HEK293 (cell line): Measurements from ENCODE around the gene FLCN.

ENCODE experiments used
- CTCF ChIA-PET: fragments of 350-600 bp; formaldehyde crosslinking; extraction: SDS; loops from one replicate; lab custom pipeline; 2021; ENCODE audit warnings: antibody characterized with exemption; lab: Yijun Ruan, JAX
- POLR2A ChIA-PET: fragments of 300-600 bp; formaldehyde crosslinking; extraction: SDS; loops from one replicate; lab custom pipeline; 2020; ENCODE audit warnings: antibody characterized with exemption, inconsistent platforms; lab: Yijun Ruan, JAX
- H3K27ac ChIP-seq: fragments of 200-500 bp; sonication (Bioruptor generic); 2 replicates; pipeline ENCODE4 v1.5.1; 2014; ENCODE audit warnings: low read depth, low read length, control low read depth, inconsistent platforms; ENCODE audit errors: extremely low read depth
- H3K36me3 ChIP-seq, 2 experiments: fragments of 200-500 bp in 1 of 2; sonication (Bioruptor generic) in 1 of 2; 1 replicate in 1 of 2; 2 replicates in 1 of 2; pipeline ENCODE4 v1.5.1; 2014 to 2017; ENCODE audit warnings: inconsistent platforms in 2 of 2, low read length in 2 of 2; ENCODE audit not compliant: control insufficient read depth in 2 of 2, insufficient read depth in 1 of 2
- H3K4me1 ChIP-seq: fragments of 200-500 bp; sonication (Bioruptor generic); 2 replicates; pipeline ENCODE4 v1.5.1; 2014; ENCODE audit warnings: mild to moderate bottlenecking, low read length, inconsistent platforms; ENCODE audit not compliant: control insufficient read depth, insufficient read depth
- H3K4me3 ChIP-seq: 2 replicates; pipeline ENCODE4 v1.5.1; 2011; ENCODE audit warnings: low read depth, mild to moderate bottlenecking, control low read depth, low read length, moderate library complexity
- H3K9me3 ChIP-seq: fragments of 200-500 bp; sonication (Bioruptor generic); 2 replicates; pipeline ENCODE4 v1.5.1; 2014; ENCODE audit warnings: low read depth, low read length, inconsistent platforms; ENCODE audit not compliant: control insufficient read depth, insufficient read depth
- BCL11A ChIP-seq: fragments of 450-650 bp; formaldehyde crosslinking; IDR thresholded peaks from 2 replicates; pipeline ENCODE4 v1.5.1; 2016; ENCODE audit warnings: low read depth, missing biosample characterization, missing genetic modification characterization
- HOXC10 ChIP-seq: sonication (generic); formaldehyde crosslinking; IDR thresholded peaks from 2 replicates; pipeline ENCODE4 v1.8.1; 2023; ENCODE audit warnings: mild to moderate bottlenecking, missing genetic modification reagents
- IKZF3 ChIP-seq: fragments of 450-650 bp; IDR thresholded peaks from 2 replicates; pipeline ENCODE4 v1.5.0; 2018; ENCODE audit warnings: missing biosample characterization, mild to moderate bottlenecking, missing genetic modification characterization, moderate library complexity
- OSR2 ChIP-seq: fragments of 450-650 bp; formaldehyde crosslinking; IDR thresholded peaks from 2 replicates; pipeline ENCODE4 v1.5.1; 2016; ENCODE audit warnings: missing biosample characterization, missing genetic modification characterization
- SP7 ChIP-seq: fragments of 450-650 bp; formaldehyde crosslinking; IDR thresholded peaks from 2 replicates; pipeline ENCODE4 v1.5.1; 2016; ENCODE audit warnings: missing biosample characterization, missing genetic modification characterization
- ZEB2 ChIP-seq: fragments of 450-650 bp; formaldehyde crosslinking; IDR thresholded peaks from 2 replicates; pipeline ENCODE4 v1.5.1; 2016; ENCODE audit warnings: missing biosample characterization, missing genetic modification characterization
- ZNF10 ChIP-seq: fragments of 450-650 bp; formaldehyde crosslinking; IDR thresholded peaks from 2 replicates; pipeline ENCODE4 v1.5.1; 2017; ENCODE audit warnings: missing biosample characterization, missing genetic modification characterization
- ZNF114 ChIP-seq: fragments of 450-650 bp; formaldehyde crosslinking; IDR thresholded peaks from 2 replicates; pipeline ENCODE4 v1.5.0; 2017; ENCODE audit warnings: missing biosample characterization, missing genetic modification characterization
- ZNF146 ChIP-seq: fragments of 450-650 bp; formaldehyde crosslinking; IDR thresholded peaks from 2 replicates; pipeline ENCODE4 v1.5.1; 2016; ENCODE audit warnings: missing biosample characterization, missing genetic modification characterization
- ZNF221 ChIP-seq: fragments of 450-650 bp; formaldehyde crosslinking; IDR thresholded peaks from 2 replicates; pipeline ENCODE4 v1.5.1; 2017; ENCODE audit warnings: missing biosample characterization, missing genetic modification characterization, borderline replicate concordance
- ZNF280D ChIP-seq: fragments of 450-650 bp; formaldehyde crosslinking; IDR thresholded peaks from 2 replicates; pipeline ENCODE4 v1.5.1; 2016; ENCODE audit warnings: missing biosample characterization, missing genetic modification characterization
- ZNF341 ChIP-seq: fragments of 450-650 bp; formaldehyde crosslinking; IDR thresholded peaks from 2 replicates; pipeline ENCODE4; 2016; ENCODE audit warnings: low read depth, missing biosample characterization, missing genetic modification characterization
- ZNF521 ChIP-seq: fragments of 450-650 bp; formaldehyde crosslinking; IDR thresholded peaks from 2 replicates; pipeline ENCODE4 v1.5.1; 2017; ENCODE audit warnings: missing biosample characterization, mild to moderate bottlenecking, missing genetic modification characterization
- ZNF571 ChIP-seq: fragments of 450-650 bp; formaldehyde crosslinking; IDR thresholded peaks from 2 replicates; pipeline ENCODE4 v1.5.0; 2017; ENCODE audit warnings: missing biosample characterization, missing genetic modification characterization
- ZNF610 ChIP-seq: fragments of 450-650 bp; formaldehyde crosslinking; IDR thresholded peaks from 2 replicates; pipeline ENCODE4 v1.5.1; 2016; ENCODE audit warnings: missing biosample characterization, missing genetic modification characterization, borderline replicate concordance
- ZSCAN16 ChIP-seq: fragments of 450-650 bp; formaldehyde crosslinking; IDR thresholded peaks from 2 replicates; pipeline ENCODE4 v1.5.1; 2016; ENCODE audit warnings: missing biosample characterization, missing genetic modification characterization
- ZSCAN23 ChIP-seq: fragments of 450-650 bp; formaldehyde crosslinking; IDR thresholded peaks from 2 replicates; pipeline ENCODE4 v1.5.1; 2016; ENCODE audit warnings: missing biosample characterization, missing genetic modification characterization
- ZSCAN30 ChIP-seq: fragments of 450-650 bp; IDR thresholded peaks from 2 replicates; pipeline ENCODE4 v1.5.1; 2018; ENCODE audit warnings: missing biosample characterization, mild to moderate bottlenecking, missing genetic modification characterization, moderate library complexity
- TF ChIP-seq, protein P1 (sequence below): IDR thresholded peaks from 2 replicates; pipeline ENCODE4 v1.6.1; 2011; ENCODE audit warnings: mild to moderate bottlenecking, low read depth, low read length, borderline replicate concordance
- TF ChIP-seq, protein P2 (sequence below): fragments of 450-650 bp; formaldehyde crosslinking; IDR thresholded peaks from 2 replicates; pipeline ENCODE4 v1.5.1; 2016; ENCODE audit warnings: missing biosample characterization, missing genetic modification characterization
- TF ChIP-seq, protein P3 (sequence below): fragments of 450-650 bp; formaldehyde crosslinking; conservative IDR thresholded peaks from 2 replicates; pipeline ENCODE4 v1.5.1; 2016; ENCODE audit warnings: low read depth, missing biosample characterization, missing genetic modification characterization
- TF ChIP-seq, protein P4 (sequence below): fragments of 450-650 bp; formaldehyde crosslinking; IDR thresholded peaks from 2 replicates; pipeline ENCODE4 v1.5.1; 2016; ENCODE audit warnings: missing biosample characterization, missing genetic modification characterization

Gene FLCN

DNA sequence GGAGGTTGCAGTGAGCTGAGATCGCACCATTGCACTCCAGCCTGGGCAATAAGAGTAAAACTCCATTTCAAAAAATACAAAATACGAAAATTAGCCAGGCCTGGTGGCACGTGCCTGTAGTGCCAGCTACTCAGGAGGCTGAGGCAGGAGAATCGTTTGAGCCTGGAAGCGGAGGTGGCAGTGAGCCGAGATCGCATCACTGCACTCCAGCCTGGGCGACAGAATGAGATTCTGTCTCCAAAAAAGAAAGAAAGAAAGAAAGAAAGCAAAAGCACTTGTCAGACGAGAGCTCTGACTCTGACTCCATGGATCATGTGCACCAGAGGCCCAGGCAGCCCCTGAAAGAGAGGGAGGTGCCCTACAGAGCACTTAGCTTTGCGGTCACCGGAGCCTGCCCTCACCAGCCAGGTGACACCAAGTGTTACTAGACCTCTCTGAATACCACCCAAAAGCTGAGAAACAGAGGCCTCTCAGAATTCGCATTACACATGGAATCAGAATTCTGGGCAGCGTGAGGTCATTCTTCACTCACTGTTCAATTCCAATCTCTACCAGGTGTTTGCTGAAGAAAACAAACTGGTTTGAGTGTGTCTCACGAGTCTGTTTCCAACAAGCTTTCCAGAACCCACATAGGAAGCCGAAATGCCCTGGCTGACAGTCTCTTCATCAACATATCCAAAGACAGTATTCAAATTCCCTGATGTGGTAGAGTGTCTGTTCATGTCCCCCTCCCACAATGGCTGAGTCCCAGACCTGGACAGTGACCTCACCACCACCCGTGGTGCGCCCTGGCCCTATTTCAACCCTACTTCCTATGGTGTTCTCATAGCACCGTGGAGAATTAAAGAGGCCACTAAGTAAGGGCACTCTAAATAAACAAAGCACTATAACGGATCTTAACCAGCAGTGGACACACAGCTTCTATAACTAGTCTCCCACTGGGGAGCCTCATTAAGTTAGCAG is 1.5 kb downstream of the FLCN start (continued):
- TF ChIP-seq ZEB2 (tag by site-specific recombination) (peak; percentile 52), IKZF3 (tag by site-specific recombination) (no peak)
- TF ChIP-seq, protein P1, sequence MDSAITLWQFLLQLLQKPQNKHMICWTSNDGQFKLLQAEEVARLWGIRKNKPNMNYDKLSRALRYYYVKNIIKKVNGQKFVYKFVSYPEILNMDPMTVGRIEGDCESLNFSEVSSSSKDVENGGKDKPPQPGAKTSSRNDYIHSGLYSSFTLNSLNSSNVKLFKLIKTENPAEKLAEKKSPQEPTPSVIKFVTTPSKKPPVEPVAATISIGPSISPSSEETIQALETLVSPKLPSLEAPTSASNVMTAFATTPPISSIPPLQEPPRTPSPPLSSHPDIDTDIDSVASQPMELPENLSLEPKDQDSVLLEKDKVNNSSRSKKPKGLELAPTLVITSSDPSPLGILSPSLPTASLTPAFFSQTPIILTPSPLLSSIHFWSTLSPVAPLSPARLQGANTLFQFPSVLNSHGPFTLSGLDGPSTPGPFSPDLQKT: no peak

GRCh38 chr17:17232303-17232621 is 4.7 kb downstream of the FLCN start:
- H3K4me1 ChIP-seq: peaks cover 7% of the 10 kb centered on the region; the same call in 1 of the 2 replicates
- ChIA-PET CTCF (interaction anchor here (0.8 to 1.1 kb wide), 2 partner anchors 25 to 38 kb away, joined by 3 read pairs; no protein-coding TSS in a partner anchor), POLR2A (interaction anchor here (0.6 kb wide), 1 partner anchor 92 kb away, joined by 4 read pairs; no protein-coding TSS in a partner anchor)
- no peak overlapping the region for H3K4me3 ChIP-seq
- H3K27ac ChIP-seq: 0 out of 2 replicates have a peak overlapping the region, but pooled peaks have one; percentile 30
- peaks cover 27 to 56% of the 10 kb centered on the region in 2 experiments for H3K36me3 ChIP-seq
- no peaks in the 10 kb centered on the region for H3K9me3 ChIP-seq
- TF ChIP-seq ZSCAN30 (no peak), ZNF521 (no peak), HOXC10 (CRISPR knock-in tag) (no peak), SP7 (tag by site-specific recombination) (no peak), ZNF10 (tag by site-specific recombination) (no peak), ZNF341 (tag by site-specific recombination) (no peak), OSR2 (no peak), ZNF571 (tag by site-specific recombination) (no peak), ZNF221 (no peak), BCL11A (no peak), ZSCAN23 (no peak), ZNF146 (tag by site-specific recombination) (no peak), ZNF114 (tag by site-specific recombination) (no peak), ZNF610 (tag by site-specific recombination) (no peak), ZSCAN16 (no peak), ZNF280D (tag by site-specific recombination) (no peak)
- TF ChIP-seq, protein P2, sequence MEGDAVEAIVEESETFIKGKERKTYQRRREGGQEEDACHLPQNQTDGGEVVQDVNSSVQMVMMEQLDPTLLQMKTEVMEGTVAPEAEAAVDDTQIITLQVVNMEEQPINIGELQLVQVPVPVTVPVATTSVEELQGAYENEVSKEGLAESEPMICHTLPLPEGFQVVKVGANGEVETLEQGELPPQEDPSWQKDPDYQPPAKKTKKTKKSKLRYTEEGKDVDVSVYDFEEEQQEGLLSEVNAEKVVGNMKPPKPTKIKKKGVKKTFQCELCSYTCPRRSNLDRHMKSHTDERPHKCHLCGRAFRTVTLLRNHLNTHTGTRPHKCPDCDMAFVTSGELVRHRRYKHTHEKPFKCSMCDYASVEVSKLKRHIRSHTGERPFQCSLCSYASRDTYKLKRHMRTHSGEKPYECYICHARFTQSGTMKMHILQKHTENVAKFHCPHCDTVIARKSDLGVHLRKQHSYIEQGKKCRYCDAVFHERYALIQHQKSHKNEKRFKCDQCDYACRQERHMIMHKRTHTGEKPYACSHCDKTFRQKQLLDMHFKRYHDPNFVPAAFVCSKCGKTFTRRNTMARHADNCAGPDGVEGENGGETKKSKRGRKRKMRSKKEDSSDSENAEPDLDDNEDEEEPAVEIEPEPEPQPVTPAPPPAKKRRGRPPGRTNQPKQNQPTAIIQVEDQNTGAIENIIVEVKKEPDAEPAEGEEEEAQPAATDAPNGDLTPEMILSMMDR (tag by site-specific recombination): no peak
- TF ChIP-seq, protein P3, sequence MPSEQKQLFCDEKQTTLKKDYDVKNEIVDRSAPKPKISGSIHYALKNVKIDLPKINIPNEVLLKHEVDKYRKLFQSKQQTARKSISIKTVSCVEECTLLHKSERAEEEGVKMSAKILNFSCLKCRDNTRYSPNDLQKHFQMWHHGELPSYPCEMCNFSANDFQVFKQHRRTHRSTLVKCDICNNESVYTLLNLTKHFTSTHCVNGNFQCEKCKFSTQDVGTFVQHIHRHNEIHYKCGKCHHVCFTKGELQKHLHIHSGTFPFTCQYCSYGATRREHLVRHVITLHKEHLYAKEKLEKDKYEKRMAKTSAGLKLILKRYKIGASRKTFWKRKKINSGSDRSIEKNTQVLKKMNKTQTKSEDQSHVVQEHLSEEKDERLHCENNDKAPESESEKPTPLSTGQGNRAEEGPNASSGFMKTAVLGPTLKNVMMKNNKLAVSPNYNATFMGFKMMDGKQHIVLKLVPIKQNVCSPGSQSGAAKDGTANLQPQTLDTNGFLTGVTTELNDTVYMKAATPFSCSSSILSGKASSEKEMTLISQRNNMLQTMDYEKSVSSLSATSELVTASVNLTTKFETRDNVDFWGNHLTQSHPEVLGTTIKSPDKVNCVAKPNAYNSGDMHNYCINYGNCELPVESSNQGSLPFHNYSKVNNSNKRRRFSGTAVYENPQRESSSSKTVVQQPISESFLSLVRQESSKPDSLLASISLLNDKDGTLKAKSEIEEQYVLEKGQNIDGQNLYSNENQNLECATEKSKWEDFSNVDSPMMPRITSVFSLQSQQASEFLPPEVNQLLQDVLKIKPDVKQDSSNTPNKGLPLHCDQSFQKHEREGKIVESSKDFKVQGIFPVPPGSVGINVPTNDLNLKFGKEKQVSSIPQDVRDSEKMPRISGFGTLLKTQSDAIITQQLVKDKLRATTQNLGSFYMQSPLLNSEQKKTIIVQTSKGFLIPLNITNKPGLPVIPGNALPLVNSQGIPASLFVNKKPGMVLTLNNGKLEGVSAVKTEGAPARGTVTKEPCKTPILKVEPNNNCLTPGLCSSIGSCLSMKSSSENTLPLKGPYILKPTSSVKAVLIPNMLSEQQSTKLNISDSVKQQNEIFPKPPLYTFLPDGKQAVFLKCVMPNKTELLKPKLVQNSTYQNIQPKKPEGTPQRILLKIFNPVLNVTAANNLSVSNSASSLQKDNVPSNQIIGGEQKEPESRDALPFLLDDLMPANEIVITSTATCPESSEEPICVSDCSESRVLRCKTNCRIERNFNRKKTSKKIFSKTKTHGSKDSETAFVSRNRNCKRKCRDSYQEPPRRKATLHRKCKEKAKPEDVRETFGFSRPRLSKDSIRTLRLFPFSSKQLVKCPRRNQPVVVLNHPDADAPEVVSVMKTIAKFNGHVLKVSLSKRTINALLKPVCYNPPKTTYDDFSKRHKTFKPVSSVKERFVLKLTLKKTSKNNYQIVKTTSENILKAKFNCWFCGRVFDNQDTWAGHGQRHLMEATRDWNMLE (tag by site-specific recombination): no peak
- TF ChIP-seq, protein P4, sequence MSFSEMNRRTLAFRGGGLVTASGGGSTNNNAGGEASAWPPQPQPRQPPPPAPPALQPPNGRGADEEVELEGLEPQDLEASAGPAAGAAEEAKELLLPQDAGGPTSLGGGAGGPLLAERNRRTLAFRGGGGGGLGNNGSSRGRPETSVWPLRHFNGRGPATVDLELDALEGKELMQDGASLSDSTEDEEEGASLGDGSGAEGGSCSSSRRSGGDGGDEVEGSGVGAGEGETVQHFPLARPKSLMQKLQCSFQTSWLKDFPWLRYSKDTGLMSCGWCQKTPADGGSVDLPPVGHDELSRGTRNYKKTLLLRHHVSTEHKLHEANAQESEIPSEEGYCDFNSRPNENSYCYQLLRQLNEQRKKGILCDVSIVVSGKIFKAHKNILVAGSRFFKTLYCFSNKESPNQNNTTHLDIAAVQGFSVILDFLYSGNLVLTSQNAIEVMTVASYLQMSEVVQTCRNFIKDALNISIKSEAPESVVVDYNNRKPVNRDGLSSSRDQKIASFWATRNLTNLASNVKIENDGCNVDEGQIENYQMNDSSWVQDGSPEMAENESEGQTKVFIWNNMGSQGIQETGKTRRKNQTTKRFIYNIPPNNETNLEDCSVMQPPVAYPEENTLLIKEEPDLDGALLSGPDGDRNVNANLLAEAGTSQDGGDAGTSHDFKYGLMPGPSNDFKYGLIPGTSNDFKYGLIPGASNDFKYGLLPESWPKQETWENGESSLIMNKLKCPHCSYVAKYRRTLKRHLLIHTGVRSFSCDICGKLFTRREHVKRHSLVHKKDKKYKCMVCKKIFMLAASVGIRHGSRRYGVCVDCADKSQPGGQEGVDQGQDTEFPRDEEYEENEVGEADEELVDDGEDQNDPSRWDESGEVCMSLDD (tag by site-specific recombination): no peak
